Adrenal gland (tissue), 5 donors: ENCODE results near the gene PKP1.

Experiments
- CTCF ChIP-seq, 6 experiments: fragments of 450-650 bp in 4 of 6; fragments of 200-600 bp in 2 of 6; sonication (generic) in 1 of 6; IDR thresholded peaks; 1 replicate in 5 of 6; 2 replicates in 1 of 6; pipeline versions ENCODE4 v1.5.1 to v1.8.0; 2016 to 2021; ENCODE audit warnings: antibody characterized with exemption in 6 of 6, mild to moderate bottlenecking in 2 of 6, moderate library complexity in 1 of 6
- POLR2A ChIP-seq, 2 donors: fragments of 450-650 bp; IDR thresholded peaks; one replicate each; pipeline ENCODE4 v1.6.1; 2017; ENCODE audit warnings: antibody characterized with exemption in 2 of 2, mild to moderate bottlenecking in 2 of 2, moderate library complexity in 1 of 2
- donor health status: DM: no; HTN: no; CAD: no.

GRCh38 chr1:201332021-201332420 lies 48.7 kb downstream of the PKP1 start:
- TF ChIP-seq CTCF (IDR thresholded peaks at IDR 0.05) (no peak), POLR2A (IDR thresholded peaks at IDR 0.05) (no peak)
